Right lobe of liver (tissue), 4 donors: ENCODE measurements around the gene NDRG2.

Source experiments
- CTCF ChIP-seq, 4 donors: fragments of 200-600 bp in 3 of 4; fragments of 450-650 bp in 1 of 4; IDR thresholded peaks; one replicate each; pipeline versions ENCODE4 v1.5.1 to v1.8.0; 2016 to 2022; ENCODE audit warnings: antibody characterized with exemption in 4 of 4, mild to moderate bottlenecking in 2 of 4
- POLR2A ChIP-seq: fragments of 450-650 bp; IDR thresholded peaks from one replicate; pipeline ENCODE4 v1.6.1; 2017; ENCODE audit warnings: antibody characterized with exemption, mild to moderate bottlenecking
- donor health status: DM: no; HTN: no; CAD: no.
- donor health status: DM: no; HTN: no; CAD: no.
- donor health status: DM: no; HTN: yes; CAD: no.

GRCh38 chr14:20997115-20997514 is 27.7 kb downstream of the NDRG2 start:
- TF ChIP-seq CTCF (IDR thresholded peaks at IDR 0.05) = no peak
- TF ChIP-seq POLR2A = no peak
